WTC11 (cell line): Measurements from ENCODE around the gene CHN1. TPM values are rescaled to one million over a fixed set of nuclear protein-coding genes. Genes with fewer than 3 reads are reported as not detected.

Source experiments
- ATAC-seq: fragments of 200-7000 bp; cut with Tn5 transposase; 2 replicates; pipeline ENCODE4 v1.10.0; 2021; ENCODE audit warnings: mild to moderate bottlenecking, moderate library complexity
- CTCF ChIA-PET: fragments of 300-600 bp; sonication (Branson Sonifier 250); formaldehyde crosslinking; loops from one replicate; lab custom pipeline; 2021; ENCODE audit warnings: antibody characterized with exemption; lab: Charles Lee
- POLR2A ChIA-PET: fragments of 350-600 bp; sonication (Branson Sonifier 250); formaldehyde crosslinking; loops from one replicate; lab custom pipeline; 2021; ENCODE audit warnings: antibody characterized with exemption; lab: Charles Lee
- DNase-seq: peaks from one replicate; pipeline ENCODE4 v3.0.0; 2021; ENCODE audit warnings: low spot score
- H3K27ac Mint-ChIP-seq: 2 replicates; pipeline ENCODE4 v1.8.0; 2021; ENCODE audit warnings: mixed read lengths
- H3K27me3 Mint-ChIP-seq: 2 replicates; pipeline ENCODE4 v1.8.0; 2021; ENCODE audit warnings: low read depth, mild to moderate bottlenecking, moderate library complexity, mixed read lengths
- H3K36me3 Mint-ChIP-seq: 2 replicates; pipeline ENCODE4 v1.8.0; 2021; ENCODE audit warnings: mixed read lengths
- H3K4me1 Mint-ChIP-seq: 2 replicates; pipeline ENCODE4 v1.8.0; 2022; ENCODE audit warnings: mixed read lengths
- H3K4me3 Mint-ChIP-seq: 2 replicates; pipeline ENCODE4 v1.8.0; 2021; ENCODE audit warnings: mild to moderate bottlenecking, moderate library complexity, mixed read lengths
- H3K9me3 Mint-ChIP-seq: 2 replicates; pipeline ENCODE4 v1.8.0; 2021; ENCODE audit warnings: mixed read lengths
- CREB1 ChIP-seq: sonication (generic); formaldehyde crosslinking; IDR thresholded peaks from 2 replicates; pipeline ENCODE4 v1.8.0; 2023; ENCODE audit warnings: mild to moderate bottlenecking, missing genetic modification reagents
- CREM ChIP-seq: sonication (generic); formaldehyde crosslinking; IDR thresholded peaks from 2 replicates; pipeline ENCODE4 v1.8.1; 2022; ENCODE audit warnings: mild to moderate bottlenecking, missing genetic modification reagents, moderate library complexity
- ELF4 ChIP-seq: sonication (generic); formaldehyde crosslinking; IDR thresholded peaks from 2 replicates; pipeline ENCODE4 v1.8.1; 2022; ENCODE audit warnings: low read depth, mild to moderate bottlenecking, moderate library complexity, missing genetic modification reagents
- EMX1 ChIP-seq: fragments of 250-450 bp; sonication (Bioruptor Pico); IDR thresholded peaks from 2 replicates; pipeline ENCODE4 v1.8.0; 2021; ENCODE audit warnings: mild to moderate bottlenecking
- ESRRA ChIP-seq: sonication (generic); formaldehyde crosslinking; IDR thresholded peaks from 2 replicates; pipeline ENCODE4 v1.8.1; 2022; ENCODE audit warnings: mild to moderate bottlenecking, missing genetic modification reagents, borderline replicate concordance
- FOXK1 ChIP-seq: sonication (generic); formaldehyde crosslinking; IDR thresholded peaks from 2 replicates; pipeline ENCODE4 v1.8.0; 2022; ENCODE audit warnings: mild to moderate bottlenecking, moderate library complexity, missing genetic modification reagents
- JAZF1 ChIP-seq: fragments of 250-450 bp; sonication (Bioruptor Pico); IDR thresholded peaks from 2 replicates; pipeline ENCODE4 v1.9.0; 2021; ENCODE audit warnings: moderate library complexity, mild to moderate bottlenecking, inconsistent platforms
- MXD4 ChIP-seq: fragments of 250-450 bp; sonication (Bioruptor Pico); IDR thresholded peaks from 2 replicates; pipeline ENCODE4 v1.8.0; 2021; ENCODE audit warnings: mild to moderate bottlenecking, moderate library complexity, borderline replicate concordance
- OVOL2 ChIP-seq: fragments of 250-450 bp; sonication (Bioruptor Pico); IDR thresholded peaks from 2 replicates; pipeline ENCODE4 v1.9.0; 2021; ENCODE audit warnings: mild to moderate bottlenecking, borderline replicate concordance
- RELA ChIP-seq: sonication (generic); formaldehyde crosslinking; IDR thresholded peaks from 2 replicates; pipeline ENCODE4 v1.8.1; 2022; ENCODE audit warnings: missing genetic modification reagents, mild to moderate bottlenecking, borderline replicate concordance
- SMAD3 ChIP-seq: sonication (generic); formaldehyde crosslinking; IDR thresholded peaks from 2 replicates; pipeline ENCODE4 v1.8.0; 2022; ENCODE audit warnings: missing genetic modification reagents, mild to moderate bottlenecking, borderline replicate concordance
- ZNF138 ChIP-seq: sonication (generic); formaldehyde crosslinking; conservative IDR thresholded peaks from 2 replicates; pipeline ENCODE4 v1.8.1; 2022; ENCODE audit warnings: mild to moderate bottlenecking, moderate library complexity, missing genetic modification reagents
- ZNF219 ChIP-seq: sonication (generic); formaldehyde crosslinking; IDR thresholded peaks from 2 replicates; pipeline ENCODE4 v1.8.0; 2023; ENCODE audit warnings: missing genetic modification reagents, mild to moderate bottlenecking, borderline replicate concordance
- ZNF317 ChIP-seq: sonication (generic); formaldehyde crosslinking; IDR thresholded peaks from 2 replicates; pipeline ENCODE4 v1.8.1; 2023; ENCODE audit warnings: low read depth, mild to moderate bottlenecking, moderate library complexity, missing genetic modification reagents, borderline replicate concordance
- ZNF396 ChIP-seq: fragments of 250-450 bp; sonication (Bioruptor Pico); IDR thresholded peaks from 2 replicates; pipeline ENCODE4 v1.8.0; 2021; ENCODE audit warnings: mild to moderate bottlenecking, moderate library complexity, borderline replicate concordance
- ZNF423 ChIP-seq: fragments of 250-450 bp; sonication (Bioruptor Pico); IDR thresholded peaks from 2 replicates; pipeline ENCODE4 v2.1.2; 2022; ENCODE audit warnings: mild to moderate bottlenecking, moderate library complexity
- ZNF671 ChIP-seq: fragments of 250-450 bp; sonication (Bioruptor Pico); IDR thresholded peaks from 2 replicates; pipeline ENCODE4 v1.8.0; 2021; ENCODE audit warnings: mild to moderate bottlenecking
- total RNA-seq: library from RNA; stranded (reverse); gene quantifications from 3 replicates; pipeline ENCODE4 v1.2.3, GENCODE V29; 2021
- TF ChIP-seq, protein P1 (sequence below): sonication (generic); formaldehyde crosslinking; IDR thresholded peaks from 2 replicates; pipeline ENCODE4 v1.8.0; 2023; ENCODE audit warnings: missing genetic modification reagents, mild to moderate bottlenecking, borderline replicate concordance
- TF ChIP-seq, protein P2 (sequence below): sonication (generic); formaldehyde crosslinking; IDR thresholded peaks from 2 replicates; pipeline ENCODE4 v1.8.1; 2022; ENCODE audit warnings: mild to moderate bottlenecking, missing genetic modification reagents, moderate library complexity, borderline replicate concordance
- TF ChIP-seq, protein P3 (sequence below): sonication (generic); formaldehyde crosslinking; IDR thresholded peaks from 2 replicates; pipeline ENCODE4 v1.8.1; 2022; ENCODE audit warnings: low read depth, missing genetic modification reagents, borderline replicate concordance
- TF ChIP-seq, protein P4 (sequence below): sonication (generic); formaldehyde crosslinking; IDR thresholded peaks from 2 replicates; pipeline ENCODE4 v1.8.1; 2023; ENCODE audit warnings: mild to moderate bottlenecking, missing genetic modification reagents
- TF ChIP-seq, protein P5 (sequence below): sonication (generic); formaldehyde crosslinking; IDR thresholded peaks from 2 replicates; pipeline ENCODE4 v1.8.1; 2023; ENCODE audit warnings: mild to moderate bottlenecking, moderate library complexity, missing genetic modification reagents
- TF ChIP-seq, protein P6 (sequence below): fragments of 250-450 bp; sonication (Bioruptor Pico); IDR thresholded peaks from 2 replicates; pipeline ENCODE4 v1.9.0; 2021; ENCODE audit warnings: mild to moderate bottlenecking
- TF ChIP-seq, protein P7 (sequence below): sonication (generic); formaldehyde crosslinking; conservative IDR thresholded peaks from 2 replicates; pipeline ENCODE4 v1.8.1; 2022; ENCODE audit warnings: mild to moderate bottlenecking, missing genetic modification reagents

CHN1 gene
- total RNA-seq, 1 experiment from 2014 or later = 30.0 TPM

DNA sequence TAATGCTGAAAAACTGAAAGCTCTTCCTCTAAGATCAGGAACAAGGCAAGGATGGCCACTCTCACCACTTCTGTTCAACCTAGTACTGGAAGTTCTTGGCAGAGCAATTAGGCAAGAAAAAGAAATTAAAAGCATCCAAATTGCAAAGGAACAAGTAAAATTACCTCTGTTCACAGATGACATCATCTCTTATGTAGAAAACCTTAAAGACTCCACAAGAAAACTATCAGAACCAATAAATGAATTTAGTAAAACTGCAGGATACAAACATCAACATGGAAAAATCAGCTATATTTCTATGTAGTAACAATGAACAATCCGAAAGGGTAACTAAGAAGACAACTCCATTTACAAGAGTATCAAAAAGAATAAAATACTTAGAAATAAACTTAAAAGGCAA, 112.2 kb downstream of the CHN1 start:
- H3K4me1 Mint-ChIP-seq = peaks cover 36% of the 10 kb centered on the region
- ATAC-seq = no peak

DNA sequence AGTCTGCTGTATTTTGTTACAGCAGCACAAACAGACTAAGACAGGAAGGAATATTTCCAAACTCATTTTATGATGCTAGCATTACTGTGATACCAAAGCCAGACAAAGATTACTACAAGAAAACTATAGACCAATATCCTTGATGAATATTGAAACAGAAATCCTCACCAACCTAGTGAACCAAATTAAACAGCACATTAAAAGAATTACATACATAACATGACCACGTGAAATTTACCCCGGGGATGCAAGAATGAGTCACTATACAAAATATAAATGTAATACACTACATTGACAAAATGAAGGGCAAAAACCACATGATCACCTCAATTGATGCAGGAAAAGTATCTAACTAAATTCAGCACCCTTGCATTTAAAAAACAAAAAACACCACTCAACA, 112.6 kb downstream of the CHN1 start:
- DNase-seq (no peak), ATAC-seq (no peak)
- Mint-ChIP-seq H3K4me3 (no peak overlapping the region), H3K4me1 (peaks cover 38% of the 10 kb centered on the region), H3K27ac (peak overlapping the region; percentile 77), H3K36me3 (no peaks in the 10 kb centered on the region; the same call in 1 of the 2 replicates), H3K9me3 (no peaks in the 10 kb centered on the region), H3K27me3 (no peaks in the 10 kb centered on the region)
- ChIA-PET POLR2A (no interaction called here), CTCF (no interaction called here)
- TF ChIP-seq ZNF317 (CRISPR knock-in tag) (no peak), ZNF138 (CRISPR knock-in tag) (no peak), CREM (no peak), EMX1 (CRISPR knock-in tag) (no peak), ZNF219 (no peak), ELF4 (CRISPR knock-in tag) (no peak), ESRRA (CRISPR knock-in tag) (no peak), ZNF671 (no peak), RELA (CRISPR knock-in tag) (no peak), JAZF1 (CRISPR knock-in tag) (no peak)
- TF ChIP-seq, protein P1, sequence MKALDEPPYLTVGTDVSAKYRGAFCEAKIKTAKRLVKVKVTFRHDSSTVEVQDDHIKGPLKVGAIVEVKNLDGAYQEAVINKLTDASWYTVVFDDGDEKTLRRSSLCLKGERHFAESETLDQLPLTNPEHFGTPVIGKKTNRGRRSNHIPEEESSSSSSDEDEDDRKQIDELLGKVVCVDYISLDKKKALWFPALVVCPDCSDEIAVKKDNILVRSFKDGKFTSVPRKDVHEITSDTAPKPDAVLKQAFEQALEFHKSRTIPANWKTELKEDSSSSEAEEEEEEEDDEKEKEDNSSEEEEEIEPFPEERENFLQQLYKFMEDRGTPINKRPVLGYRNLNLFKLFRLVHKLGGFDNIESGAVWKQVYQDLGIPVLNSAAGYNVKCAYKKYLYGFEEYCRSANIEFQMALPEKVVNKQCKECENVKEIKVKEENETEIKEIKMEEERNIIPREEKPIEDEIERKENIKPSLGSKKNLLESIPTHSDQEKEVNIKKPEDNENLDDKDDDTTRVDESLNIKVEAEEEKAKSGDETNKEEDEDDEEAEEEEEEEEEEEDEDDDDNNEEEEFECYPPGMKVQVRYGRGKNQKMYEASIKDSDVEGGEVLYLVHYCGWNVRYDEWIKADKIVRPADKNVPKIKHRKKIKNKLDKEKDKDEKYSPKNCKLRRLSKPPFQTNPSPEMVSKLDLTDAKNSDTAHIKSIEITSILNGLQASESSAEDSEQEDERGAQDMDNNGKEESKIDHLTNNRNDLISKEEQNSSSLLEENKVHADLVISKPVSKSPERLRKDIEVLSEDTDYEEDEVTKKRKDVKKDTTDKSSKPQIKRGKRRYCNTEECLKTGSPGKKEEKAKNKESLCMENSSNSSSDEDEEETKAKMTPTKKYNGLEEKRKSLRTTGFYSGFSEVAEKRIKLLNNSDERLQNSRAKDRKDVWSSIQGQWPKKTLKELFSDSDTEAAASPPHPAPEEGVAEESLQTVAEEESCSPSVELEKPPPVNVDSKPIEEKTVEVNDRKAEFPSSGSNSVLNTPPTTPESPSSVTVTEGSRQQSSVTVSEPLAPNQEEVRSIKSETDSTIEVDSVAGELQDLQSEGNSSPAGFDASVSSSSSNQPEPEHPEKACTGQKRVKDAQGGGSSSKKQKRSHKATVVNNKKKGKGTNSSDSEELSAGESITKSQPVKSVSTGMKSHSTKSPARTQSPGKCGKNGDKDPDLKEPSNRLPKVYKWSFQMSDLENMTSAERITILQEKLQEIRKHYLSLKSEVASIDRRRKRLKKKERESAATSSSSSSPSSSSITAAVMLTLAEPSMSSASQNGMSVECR (CRISPR knock-in tag) = no peak

More for the DNA sequence above, 112.2 kb downstream of the CHN1 start:
- CTCF ChIA-PET = no interaction called here
- H3K36me3 Mint-ChIP-seq = no peaks in the 10 kb centered on the region; the same call in 1 of the 2 replicates
- TF ChIP-seq SMAD3 (CRISPR knock-in tag) (no peak), MXD4 (no peak), ZNF219 (no peak), OVOL2 (CRISPR knock-in tag) (no peak), FOXK1 (CRISPR knock-in tag) (no peak), ZNF396 (CRISPR knock-in tag) (no peak), ZNF671 (no peak), ZNF423 (CRISPR knock-in tag) (no peak), CREB1 (CRISPR knock-in tag) (no peak)
- TF ChIP-seq, protein P2, sequence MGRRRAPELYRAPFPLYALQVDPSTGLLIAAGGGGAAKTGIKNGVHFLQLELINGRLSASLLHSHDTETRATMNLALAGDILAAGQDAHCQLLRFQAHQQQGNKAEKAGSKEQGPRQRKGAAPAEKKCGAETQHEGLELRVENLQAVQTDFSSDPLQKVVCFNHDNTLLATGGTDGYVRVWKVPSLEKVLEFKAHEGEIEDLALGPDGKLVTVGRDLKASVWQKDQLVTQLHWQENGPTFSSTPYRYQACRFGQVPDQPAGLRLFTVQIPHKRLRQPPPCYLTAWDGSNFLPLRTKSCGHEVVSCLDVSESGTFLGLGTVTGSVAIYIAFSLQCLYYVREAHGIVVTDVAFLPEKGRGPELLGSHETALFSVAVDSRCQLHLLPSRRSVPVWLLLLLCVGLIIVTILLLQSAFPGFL (CRISPR knock-in tag) = no peak
- TF ChIP-seq, protein P3, sequence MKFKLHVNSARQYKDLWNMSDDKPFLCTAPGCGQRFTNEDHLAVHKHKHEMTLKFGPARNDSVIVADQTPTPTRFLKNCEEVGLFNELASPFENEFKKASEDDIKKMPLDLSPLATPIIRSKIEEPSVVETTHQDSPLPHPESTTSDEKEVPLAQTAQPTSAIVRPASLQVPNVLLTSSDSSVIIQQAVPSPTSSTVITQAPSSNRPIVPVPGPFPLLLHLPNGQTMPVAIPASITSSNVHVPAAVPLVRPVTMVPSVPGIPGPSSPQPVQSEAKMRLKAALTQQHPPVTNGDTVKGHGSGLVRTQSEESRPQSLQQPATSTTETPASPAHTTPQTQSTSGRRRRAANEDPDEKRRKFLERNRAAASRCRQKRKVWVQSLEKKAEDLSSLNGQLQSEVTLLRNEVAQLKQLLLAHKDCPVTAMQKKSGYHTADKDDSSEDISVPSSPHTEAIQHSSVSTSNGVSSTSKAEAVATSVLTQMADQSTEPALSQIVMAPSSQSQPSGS (CRISPR knock-in tag) = no peak
- TF ChIP-seq, protein P4, sequence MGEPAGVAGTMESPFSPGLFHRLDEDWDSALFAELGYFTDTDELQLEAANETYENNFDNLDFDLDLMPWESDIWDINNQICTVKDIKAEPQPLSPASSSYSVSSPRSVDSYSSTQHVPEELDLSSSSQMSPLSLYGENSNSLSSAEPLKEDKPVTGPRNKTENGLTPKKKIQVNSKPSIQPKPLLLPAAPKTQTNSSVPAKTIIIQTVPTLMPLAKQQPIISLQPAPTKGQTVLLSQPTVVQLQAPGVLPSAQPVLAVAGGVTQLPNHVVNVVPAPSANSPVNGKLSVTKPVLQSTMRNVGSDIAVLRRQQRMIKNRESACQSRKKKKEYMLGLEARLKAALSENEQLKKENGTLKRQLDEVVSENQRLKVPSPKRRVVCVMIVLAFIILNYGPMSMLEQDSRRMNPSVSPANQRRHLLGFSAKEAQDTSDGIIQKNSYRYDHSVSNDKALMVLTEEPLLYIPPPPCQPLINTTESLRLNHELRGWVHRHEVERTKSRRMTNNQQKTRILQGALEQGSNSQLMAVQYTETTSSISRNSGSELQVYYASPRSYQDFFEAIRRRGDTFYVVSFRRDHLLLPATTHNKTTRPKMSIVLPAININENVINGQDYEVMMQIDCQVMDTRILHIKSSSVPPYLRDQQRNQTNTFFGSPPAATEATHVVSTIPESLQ (CRISPR knock-in tag) = no peak
- TF ChIP-seq, protein P5, sequence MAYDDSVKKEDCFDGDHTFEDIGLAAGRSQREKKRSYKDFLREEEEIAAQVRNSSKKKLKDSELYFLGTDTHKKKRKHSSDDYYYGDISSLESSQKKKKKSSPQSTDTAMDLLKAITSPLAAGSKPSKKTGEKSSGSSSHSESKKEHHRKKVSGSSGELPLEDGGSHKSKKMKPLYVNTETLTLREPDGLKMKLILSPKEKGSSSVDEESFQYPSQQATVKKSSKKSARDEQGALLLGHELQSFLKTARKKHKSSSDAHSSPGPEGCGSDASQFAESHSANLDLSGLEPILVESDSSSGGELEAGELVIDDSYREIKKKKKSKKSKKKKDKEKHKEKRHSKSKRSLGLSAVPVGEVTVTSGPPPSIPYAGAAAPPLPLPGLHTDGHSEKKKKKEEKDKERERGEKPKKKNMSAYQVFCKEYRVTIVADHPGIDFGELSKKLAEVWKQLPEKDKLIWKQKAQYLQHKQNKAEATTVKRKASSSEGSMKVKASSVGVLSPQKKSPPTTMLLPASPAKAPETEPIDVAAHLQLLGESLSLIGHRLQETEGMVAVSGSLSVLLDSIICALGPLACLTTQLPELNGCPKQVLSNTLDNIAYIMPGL (CRISPR knock-in tag) = no peak
- TF ChIP-seq, protein P6, sequence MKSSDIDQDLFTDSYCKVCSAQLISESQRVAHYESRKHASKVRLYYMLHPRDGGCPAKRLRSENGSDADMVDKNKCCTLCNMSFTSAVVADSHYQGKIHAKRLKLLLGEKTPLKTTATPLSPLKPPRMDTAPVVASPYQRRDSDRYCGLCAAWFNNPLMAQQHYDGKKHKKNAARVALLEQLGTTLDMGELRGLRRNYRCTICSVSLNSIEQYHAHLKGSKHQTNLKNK (CRISPR knock-in tag) = no peak
- TF ChIP-seq, protein P7, sequence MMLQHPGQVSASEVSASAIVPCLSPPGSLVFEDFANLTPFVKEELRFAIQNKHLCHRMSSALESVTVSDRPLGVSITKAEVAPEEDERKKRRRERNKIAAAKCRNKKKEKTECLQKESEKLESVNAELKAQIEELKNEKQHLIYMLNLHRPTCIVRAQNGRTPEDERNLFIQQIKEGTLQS = no peak
- H3K27me3 Mint-ChIP-seq = no peaks in the 10 kb centered on the region
- H3K9me3 Mint-ChIP-seq = no peaks in the 10 kb centered on the region
- DNase-seq = no peak
- H3K27ac Mint-ChIP-seq = peak overlapping the region; percentile 77; the same call in 1 of the 2 replicates
- no peak overlapping the region for H3K4me3 Mint-ChIP-seq
- POLR2A ChIA-PET = no interaction called here
